Tibial nerve (tissue), 4 donors: ENCODE measurements around the gene ZNF417.
A peak's percentile ranks its signal among the peaks of the same experiment; 100 is the strongest.

ENCODE experiments used
- CTCF ChIP-seq, 5 experiments: fragments of 200-600 bp in 3 of 5; fragments of 450-650 bp in 2 of 5; sonication (generic) in 3 of 5; IDR thresholded peaks; one replicate each; pipeline ENCODE4 v1.5.1; 2016 to 2019; ENCODE audit warnings: antibody characterized with exemption in 5 of 5, mild to moderate bottlenecking in 3 of 5, moderate library complexity in 2 of 5
- EP300 ChIP-seq, 2 donors: sonication (generic); formaldehyde crosslinking; IDR thresholded peaks; one replicate each; pipeline ENCODE4 v1.6.1; 2017; ENCODE audit warnings: antibody characterized with exemption in 2 of 2, mild to moderate bottlenecking in 1 of 2
- POLR2A ChIP-seq, 2 donors: fragments of 450-650 bp; IDR thresholded peaks; one replicate each; pipeline ENCODE4 v1.6.1; 2017; ENCODE audit warnings: antibody characterized with exemption in 2 of 2, mild to moderate bottlenecking in 2 of 2, moderate library complexity in 2 of 2

GRCh38 chr19:57947419-57948134 is 31.2 kb upstream of the ZNF417 start, which contains the start of gene ZNF256:
- TF ChIP-seq CTCF (IDR thresholded peaks at IDR 0.05) (peak; percentile 38 to 70 (median 46)), POLR2A (IDR thresholded peaks at IDR 0.05) (peak in 1 of 2 donors; percentile 23), EP300 (IDR thresholded peaks at IDR 0.05) (peak in 1 of 2 donors; percentile 82)
